Upper lobe of right lung (tissue), 1 donor: Measurements from ENCODE around the gene LMX1A. TPM values are rescaled to one million over a fixed set of nuclear protein-coding genes. Genes with fewer than 3 reads are reported as not detected.

ENCODE experiments used
- ATAC-seq: fragments of 200-7000 bp; cut with Tn5 transposase; one replicate; pipeline ENCODE4 v1.9.1; 2020; ENCODE audit warnings: mild to moderate bottlenecking, moderate library complexity
- DNase-seq: peaks from one replicate; pipeline ENCODE4 v3.0.0-alpha.2; 2020
- H3K27ac ChIP-seq: fragments of 200-600 bp; one replicate; pipeline ENCODE4 v1.8.0; 2022
- H3K27me3 ChIP-seq: fragments of 200-600 bp; one replicate; pipeline ENCODE4 v1.8.0; 2022; ENCODE audit warnings: mild to moderate bottlenecking
- H3K36me3 ChIP-seq: fragments of 200-600 bp; one replicate; pipeline ENCODE4 v1.8.0; 2022
- H3K4me1 ChIP-seq: fragments of 200-600 bp; one replicate; pipeline ENCODE4 v1.8.0; 2022
- H3K4me3 ChIP-seq: fragments of 200-600 bp; one replicate; pipeline ENCODE4 v1.8.0; 2022; ENCODE audit warnings: mild to moderate bottlenecking
- H3K9me3 ChIP-seq: fragments of 200-600 bp; one replicate; pipeline ENCODE4 v1.8.0; 2022
- intact Hi-C: fragments of 100-400 bp; cut with DNase I; formaldehyde crosslinking; loops from one replicate; pipeline ENCODE4 v1.11.0; 2022
- total RNA-seq: library from RNA; stranded (reverse); fragmentation: NEBNext Ultra II Directional; extraction: Animal tissue kit (Norgen Biotek cat#: 25700); gene quantifications from one replicate; pipeline ENCODE4 v1.2.1, GENCODE V29; 2021
- TF ChIP-seq, protein P1 (sequence below): fragments of 200-600 bp; IDR thresholded peaks from one replicate; pipeline ENCODE4 v1.8.0; 2022; ENCODE audit warnings: antibody characterized with exemption
- donor health status: DM: no; HTN: yes; CAD: no; lungs with severe emphysema.

LMX1A gene
- total RNA-seq, 1 donor from 2014 or later: not detected

DNA sequence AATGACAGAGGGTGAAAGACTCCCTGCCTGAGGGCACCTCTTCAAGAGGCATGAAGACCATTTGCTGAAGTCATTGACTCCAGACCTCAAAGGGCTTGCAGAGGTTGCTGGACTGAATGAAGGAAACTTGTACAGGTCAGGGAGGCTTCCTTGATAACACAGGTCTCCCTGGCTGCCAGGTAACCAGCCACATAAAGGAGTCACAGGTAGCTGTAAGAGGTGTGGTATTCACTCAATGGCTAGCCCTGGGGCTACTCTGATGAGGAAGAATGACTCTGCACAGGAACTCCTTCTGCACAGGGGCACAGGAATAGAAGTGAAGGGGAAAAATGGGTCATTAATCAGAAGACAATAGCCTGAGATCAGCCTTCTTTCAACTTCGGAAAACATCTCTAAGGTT is 187.5 kb downstream of the LMX1A start:
- TF ChIP-seq, protein P1, sequence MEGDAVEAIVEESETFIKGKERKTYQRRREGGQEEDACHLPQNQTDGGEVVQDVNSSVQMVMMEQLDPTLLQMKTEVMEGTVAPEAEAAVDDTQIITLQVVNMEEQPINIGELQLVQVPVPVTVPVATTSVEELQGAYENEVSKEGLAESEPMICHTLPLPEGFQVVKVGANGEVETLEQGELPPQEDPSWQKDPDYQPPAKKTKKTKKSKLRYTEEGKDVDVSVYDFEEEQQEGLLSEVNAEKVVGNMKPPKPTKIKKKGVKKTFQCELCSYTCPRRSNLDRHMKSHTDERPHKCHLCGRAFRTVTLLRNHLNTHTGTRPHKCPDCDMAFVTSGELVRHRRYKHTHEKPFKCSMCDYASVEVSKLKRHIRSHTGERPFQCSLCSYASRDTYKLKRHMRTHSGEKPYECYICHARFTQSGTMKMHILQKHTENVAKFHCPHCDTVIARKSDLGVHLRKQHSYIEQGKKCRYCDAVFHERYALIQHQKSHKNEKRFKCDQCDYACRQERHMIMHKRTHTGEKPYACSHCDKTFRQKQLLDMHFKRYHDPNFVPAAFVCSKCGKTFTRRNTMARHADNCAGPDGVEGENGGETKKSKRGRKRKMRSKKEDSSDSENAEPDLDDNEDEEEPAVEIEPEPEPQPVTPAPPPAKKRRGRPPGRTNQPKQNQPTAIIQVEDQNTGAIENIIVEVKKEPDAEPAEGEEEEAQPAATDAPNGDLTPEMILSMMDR: no peak
- intact Hi-C loops: no loop called here
- Histone ChIP-seq H3K27ac (no peak overlapping the region), H3K9me3 (no peaks in the 10 kb centered on the region), H3K36me3 (no peaks in the 10 kb centered on the region), H3K4me1 (no peaks in the 10 kb centered on the region), H3K4me3 (no peak overlapping the region), H3K27me3 (no peaks in the 10 kb centered on the region)
- DNase-seq: no peak
- ATAC-seq: no peak

DNA sequence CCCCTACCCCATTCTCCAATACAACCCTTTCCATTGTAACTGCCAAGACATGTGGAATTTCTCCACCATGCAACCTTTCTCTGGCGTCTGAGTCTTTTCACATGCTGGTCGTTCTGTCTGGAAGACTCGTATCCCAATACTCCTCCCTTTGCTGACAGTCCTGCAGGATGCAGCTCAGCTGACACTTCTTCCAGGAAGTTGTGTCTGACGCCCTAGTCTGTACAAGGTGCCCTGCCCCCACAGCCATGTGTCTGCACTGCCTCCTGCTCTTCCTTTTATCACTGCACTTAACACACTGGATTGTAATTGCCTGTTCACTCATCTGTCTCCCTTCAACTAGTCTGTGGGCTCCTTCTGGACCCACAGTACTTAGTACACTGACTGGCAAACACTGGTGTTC is 188.0 kb downstream of the LMX1A start:
- TF ChIP-seq, protein P1: no peak
- ATAC-seq: no peak
- H3K4me1 ChIP-seq: no peaks in the 10 kb centered on the region
- DNase-seq: no peak
- H3K27ac ChIP-seq: no peak overlapping the region
- intact Hi-C loops: no loop called here
- no peaks in the 10 kb centered on the region for H3K27me3 ChIP-seq
- H3K36me3 ChIP-seq: no peaks in the 10 kb centered on the region
- H3K4me3 ChIP-seq: no peak overlapping the region
- no peaks in the 10 kb centered on the region for H3K9me3 ChIP-seq

DNA sequence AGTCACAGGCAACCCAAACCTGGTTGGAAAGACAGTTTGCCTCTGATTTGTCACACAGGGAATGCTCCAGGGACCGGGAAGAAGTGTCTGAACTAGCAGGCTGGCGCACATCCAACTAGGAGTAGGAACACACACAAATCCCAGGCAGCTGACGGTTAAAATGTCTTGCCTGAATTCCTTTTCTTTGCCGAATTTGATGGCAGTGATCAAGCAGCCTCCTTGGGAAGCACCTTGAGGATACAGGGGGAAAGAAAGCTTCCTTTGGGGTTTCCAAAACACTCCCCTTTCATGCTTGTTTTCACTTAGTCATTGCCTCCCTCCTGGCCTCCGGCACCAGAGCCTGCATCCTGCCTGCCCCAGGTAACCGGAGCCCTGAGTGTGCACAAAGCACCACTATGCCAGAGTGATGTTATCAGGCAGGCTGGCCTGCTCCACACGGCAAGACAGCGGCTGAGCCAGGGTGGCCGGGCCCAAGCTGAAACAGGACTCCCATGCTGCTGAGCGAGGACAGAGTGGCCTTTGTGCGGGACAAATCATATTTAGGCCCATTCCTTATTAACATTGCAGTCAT is 193.8 kb downstream of the LMX1A start:
- no peak for DNase-seq
- Histone ChIP-seq H3K27ac (no peak overlapping the region), H3K9me3 (no peaks in the 10 kb centered on the region), H3K27me3 (no peaks in the 10 kb centered on the region), H3K36me3 (no peaks in the 10 kb centered on the region), H3K4me1 (no peaks in the 10 kb centered on the region), H3K4me3 (no peak overlapping the region)
- intact Hi-C loops: no loop called here
- ATAC-seq: no peak
- TF ChIP-seq, protein P1: no peak

DNA sequence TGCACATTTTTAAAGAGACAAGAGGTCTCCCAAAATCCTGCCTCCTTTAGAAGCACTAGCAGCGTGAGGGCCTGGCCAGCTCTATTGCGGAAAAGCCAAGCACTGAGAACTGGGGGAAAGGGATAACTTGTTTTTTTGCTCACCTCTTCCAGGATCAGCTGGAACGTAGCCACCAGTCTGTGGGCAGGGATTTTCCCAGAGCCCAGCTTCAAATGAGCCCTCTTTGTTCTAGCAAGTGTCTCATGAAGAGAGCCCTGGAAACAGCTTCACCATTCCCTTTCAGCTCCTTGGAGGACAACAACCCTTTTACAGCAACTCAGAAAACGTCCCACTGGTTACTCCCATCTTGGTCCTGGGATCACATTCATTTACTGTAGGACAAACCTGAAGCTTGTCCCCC is 195.4 kb downstream of the LMX1A start:
- H3K36me3 ChIP-seq: no peaks in the 10 kb centered on the region
- H3K4me3 ChIP-seq: no peak overlapping the region

DNA sequence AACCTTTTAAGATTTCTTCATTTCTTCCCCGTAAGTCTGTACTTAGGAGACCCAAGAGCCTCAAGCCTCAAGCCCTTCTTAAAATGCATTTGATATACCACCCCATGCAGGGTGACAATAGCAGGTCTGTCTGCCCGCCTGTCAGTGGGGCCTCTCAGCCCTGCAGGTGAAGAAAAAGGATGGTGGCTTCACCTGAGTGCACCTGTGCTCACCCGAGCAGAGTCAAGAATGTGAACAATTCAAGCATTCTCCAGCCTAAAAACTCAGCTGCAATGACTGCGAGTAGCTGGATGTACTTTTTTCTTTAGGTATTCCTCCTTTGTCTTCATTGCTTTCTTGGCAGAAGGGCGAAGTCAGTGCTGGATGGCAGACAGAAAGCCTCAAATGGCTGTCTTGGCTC is 203.3 kb downstream of the LMX1A start:
- ATAC-seq (no peak), DNase-seq (no peak)
- no peak overlapping the region for H3K27ac ChIP-seq
- H3K27me3 ChIP-seq: no peaks in the 10 kb centered on the region
- intact Hi-C loops: no loop called here
- no peak overlapping the region for H3K4me3 ChIP-seq
- H3K4me1 ChIP-seq: no peaks in the 10 kb centered on the region
- H3K9me3 ChIP-seq: no peaks in the 10 kb centered on the region
- H3K36me3 ChIP-seq: no peaks in the 10 kb centered on the region
- TF ChIP-seq, protein P1: no peak

More for the DNA sequence above, 195.4 kb downstream of the LMX1A start:
- ATAC-seq (no peak), DNase-seq (no peak)
- H3K27me3 ChIP-seq: no peaks in the 10 kb centered on the region
- H3K9me3 ChIP-seq: no peaks in the 10 kb centered on the region
- H3K4me1 ChIP-seq: no peaks in the 10 kb centered on the region
- TF ChIP-seq, protein P1: no peak
- H3K27ac ChIP-seq: no peak overlapping the region
- intact Hi-C loops: no loop called here

DNA sequence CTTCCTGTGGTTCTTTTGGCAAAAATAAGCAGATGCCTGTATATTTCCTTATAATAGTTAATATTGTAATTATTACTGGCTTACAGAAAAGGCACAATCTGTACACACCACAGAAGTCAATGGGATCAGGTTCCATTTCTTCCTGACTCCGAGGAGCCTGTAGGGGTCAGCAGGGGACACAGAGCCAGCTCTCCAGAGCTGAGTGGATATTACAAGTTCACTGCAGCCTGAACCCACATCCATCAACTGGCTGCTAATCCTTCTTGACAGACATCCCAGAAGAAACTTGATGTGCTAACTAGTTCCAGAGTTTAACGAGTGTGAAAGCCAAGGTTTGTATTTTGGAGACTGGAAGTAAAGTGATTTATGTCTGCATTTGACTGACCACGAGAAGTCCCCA is 203.8 kb downstream of the LMX1A start:
- DNase-seq: no peak

More for the DNA sequence above, 203.8 kb downstream of the LMX1A start:
- TF ChIP-seq, protein P1: no peak
- no peaks in the 10 kb centered on the region for H3K9me3 ChIP-seq
- intact Hi-C loops: no loop called here
- peak; percentile 38 for ATAC-seq
- H3K27me3 ChIP-seq: no peaks in the 10 kb centered on the region
- H3K4me3 ChIP-seq: no peak overlapping the region
- no peaks in the 10 kb centered on the region for H3K4me1 ChIP-seq
- no peak overlapping the region for H3K27ac ChIP-seq
- H3K36me3 ChIP-seq: no peaks in the 10 kb centered on the region
